ENCODE results near the gene PDCD1. TPM values are rescaled to one million over a fixed set of nuclear protein-coding genes. Genes with fewer than 3 reads are reported as not detected.
A peak's percentile ranks its signal among the peaks of the same experiment; 100 is the strongest.

PDCD1 gene
- polyA plus RNA-seq, 1 donor from 2014 or later, result 0.19 TPM

- H3K27me3 Mint-ChIP-seq, result no peaks in the 10 kb centered on the region
- H3K36me3 Mint-ChIP-seq, result peaks cover 2% of the 10 kb centered on the region
- H3K9me3 Mint-ChIP-seq, result peaks cover 0 to 2% (median 0%) of the 10 kb centered on the region in 3 donors
- H3K4me1 Mint-ChIP-seq, result peaks cover 0 to 4% (median 2%) of the 10 kb centered on the region in 3 donors
- no peak overlapping the region for H3K27ac Mint-ChIP-seq
- peak overlapping the region in 1 of 4 donors; percentile 28 for H3K4me3 Mint-ChIP-seq
These were observed 41.7 kb upstream of the PDCD1 start for GRCh38 chr2:241900251-241901017.

- H3K27me3 Mint-ChIP-seq, result no peaks in the 10 kb centered on the region
- H3K27ac Mint-ChIP-seq, result no peak overlapping the region
- H3K36me3 Mint-ChIP-seq, result peaks cover 2% of the 10 kb centered on the region
- no peak overlapping the region for H3K4me3 Mint-ChIP-seq
- peaks cover 0 to 2% (median 0%) of the 10 kb centered on the region in 3 donors for H3K9me3 Mint-ChIP-seq
- peaks cover 0 to 4% (median 2%) of the 10 kb centered on the region in 3 donors for H3K4me1 Mint-ChIP-seq
These were observed 40.0 kb upstream of the PDCD1 start for GRCh38 chr2:241898463-241899270.

GRCh38 chr2:241897231-241897916 lies 38.7 kb upstream of the PDCD1 start:
- Mint-ChIP-seq H3K9me3 (peaks cover 0 to 2% (median 0%) of the 10 kb centered on the region in 3 donors), H3K4me1 (peaks cover 0 to 4% (median 2%) of the 10 kb centered on the region in 3 donors), H3K4me3 (no peak overlapping the region), H3K27me3 (no peaks in the 10 kb centered on the region), H3K27ac (no peak overlapping the region), H3K36me3 (peaks cover 2% of the 10 kb centered on the region)

- H3K27ac Mint-ChIP-seq, result no peak overlapping the region
- H3K4me3 Mint-ChIP-seq, result no peak overlapping the region
- H3K36me3 Mint-ChIP-seq, result peaks cover 2% of the 10 kb centered on the region
These were observed 38.1 kb upstream of the PDCD1 start for GRCh38 chr2:241896746-241897201.

GRCh38 chr2:241895712-241896641 lies 37.3 kb upstream of the PDCD1 start:
- Mint-ChIP-seq H3K27ac (peak overlapping the region in 2 of 3 donors; percentile 53 to 89), H3K4me3 (no peak overlapping the region)

More at GRCh38 chr2:241896746-241897201, 38.1 kb upstream of the PDCD1 start:
- peaks cover 0 to 2% (median 0%) of the 10 kb centered on the region in 3 donors for H3K9me3 Mint-ChIP-seq
- peaks cover 0 to 4% (median 2%) of the 10 kb centered on the region in 3 donors for H3K4me1 Mint-ChIP-seq
- no peaks in the 10 kb centered on the region for H3K27me3 Mint-ChIP-seq

GRCh38 chr2:241895427-241895711 lies 36.7 kb upstream of the PDCD1 start:
- peaks cover 2% of the 10 kb centered on the region for H3K36me3 Mint-ChIP-seq
- H3K4me3 Mint-ChIP-seq, result no peak overlapping the region
- no peak overlapping the region for H3K27ac Mint-ChIP-seq
- peaks cover 0 to 5% (median 2%) of the 10 kb centered on the region in 3 donors for H3K4me1 Mint-ChIP-seq
- no peaks in the 10 kb centered on the region for H3K27me3 Mint-ChIP-seq
- H3K9me3 Mint-ChIP-seq, result peaks cover 0 to 2% (median 0%) of the 10 kb centered on the region in 3 donors

More at GRCh38 chr2:241895712-241896641, 37.3 kb upstream of the PDCD1 start:
- H3K27me3 Mint-ChIP-seq, result no peaks in the 10 kb centered on the region
- H3K4me1 Mint-ChIP-seq, result peaks cover 0 to 4% (median 2%) of the 10 kb centered on the region in 3 donors
- peaks cover 0 to 2% (median 0%) of the 10 kb centered on the region in 3 donors for H3K9me3 Mint-ChIP-seq
- H3K36me3 Mint-ChIP-seq, result peaks cover 2% of the 10 kb centered on the region

GRCh38 chr2:241894681-241895426 lies 36.2 kb upstream of the PDCD1 start:
- H3K9me3 Mint-ChIP-seq, result peaks cover 0 to 2% (median 0%) of the 10 kb centered on the region in 3 donors
- no peaks in the 10 kb centered on the region for H3K27me3 Mint-ChIP-seq
- peaks cover 2 to 5% (median 3%) of the 10 kb centered on the region in 3 donors for H3K4me1 Mint-ChIP-seq
- peaks cover 2% of the 10 kb centered on the region for H3K36me3 Mint-ChIP-seq
- H3K27ac Mint-ChIP-seq, result no peak overlapping the region
- H3K4me3 Mint-ChIP-seq, result no peak overlapping the region

- H3K27ac Mint-ChIP-seq, result peak overlapping the region in 1 of 3 donors; percentile 39
These were observed 35.5 kb upstream of the PDCD1 start for GRCh38 chr2:241894056-241894641.

GRCh38 chr2:241893265-241893664 lies 34.6 kb upstream of the PDCD1 start:
- H3K4me1 Mint-ChIP-seq, result peaks cover 5 to 13% (median 11%) of the 10 kb centered on the region in 3 donors
- H3K27me3 Mint-ChIP-seq, result no peaks in the 10 kb centered on the region
- peak overlapping the region in 1 of 3 donors; percentile 39 for H3K27ac Mint-ChIP-seq
- no peak overlapping the region for H3K4me3 Mint-ChIP-seq
- peaks cover 0 to 2% (median 0%) of the 10 kb centered on the region in 3 donors for H3K9me3 Mint-ChIP-seq
- peaks cover 2% of the 10 kb centered on the region for H3K36me3 Mint-ChIP-seq

More at GRCh38 chr2:241894056-241894641, 35.5 kb upstream of the PDCD1 start:
- Mint-ChIP-seq H3K4me3 (no peak overlapping the region), H3K27me3 (no peaks in the 10 kb centered on the region), H3K4me1 (peaks cover 5 to 10% (median 8%) of the 10 kb centered on the region in 3 donors), H3K9me3 (peaks cover 0 to 2% (median 0%) of the 10 kb centered on the region in 3 donors), H3K36me3 (peaks cover 2% of the 10 kb centered on the region)

- H3K27ac Mint-ChIP-seq, result no peak overlapping the region
- H3K4me1 Mint-ChIP-seq, result peaks cover 8 to 18% (median 15%) of the 10 kb centered on the region in 3 donors
- H3K4me3 Mint-ChIP-seq, result no peak overlapping the region
- no peaks in the 10 kb centered on the region for H3K27me3 Mint-ChIP-seq
- peaks cover 0 to 2% (median 0%) of the 10 kb centered on the region in 3 donors for H3K9me3 Mint-ChIP-seq
- H3K36me3 Mint-ChIP-seq, result no peaks in the 10 kb centered on the region
These were observed 33.8 kb upstream of the PDCD1 start for GRCh38 chr2:241892299-241893137.

- Mint-ChIP-seq H3K27ac (no peak overlapping the region), H3K9me3 (peaks cover 0 to 2% (median 0%) of the 10 kb centered on the region in 3 donors), H3K36me3 (no peaks in the 10 kb centered on the region), H3K27me3 (no peaks in the 10 kb centered on the region), H3K4me1 (peaks cover 8 to 18% (median 15%) of the 10 kb centered on the region in 3 donors), H3K4me3 (no peak overlapping the region)
These were observed 33.2 kb upstream of the PDCD1 start for GRCh38 chr2:241891988-241892298.

GRCh38 chr2:241891315-241891987 lies 32.8 kb upstream of the PDCD1 start:
- Mint-ChIP-seq H3K9me3 (peaks cover 0 to 2% (median 0%) of the 10 kb centered on the region in 3 donors), H3K4me3 (no peak overlapping the region), H3K4me1 (peaks cover 11 to 21% (median 18%) of the 10 kb centered on the region in 3 donors), H3K36me3 (peaks cover 2% of the 10 kb centered on the region), H3K27ac (peak overlapping the region in 1 of 3 donors; percentile 10), H3K27me3 (no peaks in the 10 kb centered on the region)

Measured in IgD-negative memory B cell (primary cell).